DMS 273 treated with DMSO at 0.1 percent for 48 hours (cell line): Measurements from ENCODE around the gene SBNO2.

Source experiments
- DNase-seq: peaks from one replicate; lab custom pipeline; 2025; lab: John Stamatoyannopoulos, UW

Gene SBNO2

GRCh38 chr19:1169411-1169791, 4.7 kb downstream of the SBNO2 start:
- DNase-seq = no peak

DNA sequence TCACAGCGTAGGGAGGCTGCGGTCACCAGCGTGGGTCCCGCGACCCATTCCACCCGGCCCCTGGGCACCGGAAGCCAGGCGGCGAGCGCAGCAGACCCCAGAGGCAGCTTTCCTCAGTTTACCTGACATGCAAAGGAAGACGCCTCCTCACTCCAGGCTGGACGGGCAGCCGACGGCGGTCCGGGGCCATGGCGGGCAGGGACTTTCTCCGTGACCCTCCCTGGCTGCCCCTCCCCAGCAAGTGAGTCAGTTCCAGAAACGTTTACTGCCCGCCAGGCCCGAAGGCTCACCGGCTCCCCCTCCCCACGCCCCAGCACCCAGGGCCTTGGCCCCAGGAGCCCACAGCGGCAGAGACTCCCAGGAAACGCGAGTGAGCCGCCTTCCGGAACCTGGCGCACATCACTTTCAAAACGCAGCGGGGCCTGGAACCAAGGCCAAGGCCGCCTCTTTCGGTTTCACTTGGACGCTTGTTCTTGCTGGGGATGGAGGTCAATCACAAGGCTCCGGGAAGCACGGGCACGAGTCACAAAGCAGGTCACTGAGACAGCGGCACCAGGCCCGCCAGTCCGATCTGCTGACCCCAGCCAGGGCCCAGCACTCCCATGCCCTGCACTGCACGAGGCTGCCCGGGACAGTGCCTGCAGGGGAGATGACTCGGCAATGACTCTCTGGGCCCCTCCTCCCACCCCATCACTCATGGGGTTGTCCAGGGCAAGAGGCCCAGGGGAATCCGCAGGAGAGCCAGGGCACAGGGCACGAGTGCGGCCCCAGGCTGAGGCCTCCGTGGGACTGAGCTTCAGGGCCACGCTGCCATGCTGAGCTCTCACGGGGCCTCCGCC, 5.3 kb downstream of the SBNO2 start:
- DNase-seq = no peak

DNA sequence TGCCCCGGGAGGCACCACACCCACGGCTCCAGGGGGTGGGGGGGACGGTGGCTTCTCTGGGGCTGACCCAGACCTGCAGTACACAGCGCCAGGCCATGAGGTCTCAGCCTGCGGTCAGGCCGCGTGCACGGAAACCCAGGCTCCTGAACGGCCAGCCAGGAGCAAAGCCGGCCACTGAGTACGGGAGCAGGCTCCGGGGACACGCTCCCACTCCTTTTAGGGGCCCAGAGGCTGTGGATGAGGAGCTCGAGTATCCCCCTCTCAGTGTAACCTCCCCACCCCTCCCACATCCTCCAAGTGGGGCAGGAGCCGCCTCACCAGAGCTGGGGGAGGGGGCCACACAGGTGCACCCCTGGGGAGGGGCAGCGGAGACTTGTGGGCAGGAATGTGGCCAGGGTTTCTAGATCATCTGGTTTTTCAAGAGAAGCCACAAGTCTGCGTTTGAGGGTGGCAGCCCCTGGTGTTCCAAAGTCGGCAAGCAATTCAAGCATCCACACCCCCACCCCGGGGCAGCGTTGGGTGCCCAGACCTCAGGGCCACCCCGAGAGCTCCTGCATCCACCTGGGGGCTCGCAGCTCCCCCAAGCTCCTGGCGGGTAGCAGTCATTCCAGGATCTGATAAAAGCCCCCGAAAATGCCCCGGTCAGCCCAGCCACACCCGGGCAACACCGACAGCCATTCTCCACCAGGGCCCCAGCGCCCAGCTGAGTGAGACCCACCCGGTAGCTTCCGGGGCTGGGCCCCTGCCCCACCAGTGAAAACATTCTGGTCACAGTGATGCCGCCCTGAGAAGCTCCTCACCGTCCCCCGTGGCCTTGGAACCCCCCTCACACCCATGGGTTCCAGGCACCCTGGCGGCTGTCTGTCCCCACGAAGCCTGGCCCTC, 6.1 kb downstream of the SBNO2 start:
- no peak for DNase-seq

DNA sequence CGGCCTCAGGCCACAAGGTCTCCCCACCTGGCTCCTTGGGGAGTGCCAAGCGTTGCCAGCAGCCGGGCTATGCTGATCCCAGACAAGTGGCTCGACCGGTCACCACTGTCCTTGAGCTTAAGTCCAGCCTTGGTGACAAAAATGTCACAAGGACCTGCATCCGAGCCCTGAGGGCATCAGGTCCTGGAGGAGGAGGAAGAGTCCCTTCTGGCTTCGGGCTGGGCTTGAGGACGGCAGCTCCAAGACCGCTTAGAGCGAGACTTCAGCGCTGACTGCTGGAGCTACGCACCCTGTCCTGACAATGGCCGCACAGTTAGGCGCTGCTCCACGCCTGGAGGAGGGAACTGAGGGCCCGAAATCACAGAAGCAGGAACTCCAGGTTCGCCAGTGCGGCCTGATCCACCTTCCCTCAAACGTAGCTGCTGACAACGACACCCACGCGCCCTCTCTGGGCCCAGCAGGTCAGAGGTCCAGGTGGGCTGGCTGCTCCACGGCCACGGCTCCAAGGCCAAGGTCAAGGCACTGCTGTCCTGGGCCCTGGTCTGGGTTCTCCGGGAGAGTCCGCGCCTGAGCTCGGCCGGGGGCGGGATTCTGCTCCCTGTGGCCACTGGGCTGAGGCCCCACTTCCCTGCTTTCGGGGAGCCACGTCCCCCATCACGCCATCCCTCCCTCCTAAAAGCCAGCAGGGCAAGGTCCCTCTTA, 7.0 kb downstream of the SBNO2 start:
- DNase-seq = no peak

DNA sequence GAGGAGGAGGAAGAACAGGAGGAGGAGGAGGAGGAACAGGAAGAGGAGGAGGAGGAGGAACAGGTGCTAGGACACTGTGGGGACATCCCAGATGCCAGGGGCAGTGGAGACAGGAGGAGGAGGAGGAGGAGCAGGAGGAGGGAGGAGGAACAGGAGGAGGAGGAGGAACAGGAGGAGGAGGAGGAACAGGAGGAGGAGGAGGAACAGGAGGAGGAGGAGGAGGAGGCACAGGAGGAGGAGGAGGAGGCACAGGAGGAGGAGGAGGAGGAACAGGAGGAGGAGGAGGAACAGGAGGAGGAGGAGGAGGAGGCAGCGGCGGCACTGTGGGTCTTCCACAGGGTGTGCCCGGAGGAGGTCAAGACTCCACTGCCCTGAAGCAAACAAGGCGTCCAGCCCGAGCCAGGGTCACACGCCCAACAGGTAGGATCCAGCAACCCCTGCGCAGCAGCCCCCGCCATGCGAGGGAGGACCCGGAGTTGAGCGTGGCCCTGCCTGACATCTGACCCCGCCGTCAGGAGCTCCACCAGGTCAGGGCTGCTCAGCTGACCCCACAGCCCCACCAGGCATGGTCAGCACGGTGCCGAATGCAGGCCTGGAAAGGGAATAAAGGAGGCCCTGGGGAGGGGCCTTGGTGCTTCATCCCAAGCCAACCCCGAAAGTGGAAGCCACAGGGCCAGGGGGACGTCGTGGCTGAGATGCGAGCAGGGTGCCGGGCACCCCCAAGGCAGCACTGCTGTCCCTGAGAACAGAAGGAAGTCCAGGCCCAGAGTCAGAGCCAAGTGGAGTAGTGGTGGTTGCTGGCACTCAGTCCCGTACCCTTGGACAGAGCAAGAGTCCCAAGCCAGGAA, 9.2 kb downstream of the SBNO2 start:
- no peak for DNase-seq

GRCh38 chr19:1163934-1164683, 10.0 kb downstream of the SBNO2 start:
- DNase-seq = no peak

GRCh38 chr19:1163283-1163933, 10.7 kb downstream of the SBNO2 start:
- no peak for DNase-seq

DNA sequence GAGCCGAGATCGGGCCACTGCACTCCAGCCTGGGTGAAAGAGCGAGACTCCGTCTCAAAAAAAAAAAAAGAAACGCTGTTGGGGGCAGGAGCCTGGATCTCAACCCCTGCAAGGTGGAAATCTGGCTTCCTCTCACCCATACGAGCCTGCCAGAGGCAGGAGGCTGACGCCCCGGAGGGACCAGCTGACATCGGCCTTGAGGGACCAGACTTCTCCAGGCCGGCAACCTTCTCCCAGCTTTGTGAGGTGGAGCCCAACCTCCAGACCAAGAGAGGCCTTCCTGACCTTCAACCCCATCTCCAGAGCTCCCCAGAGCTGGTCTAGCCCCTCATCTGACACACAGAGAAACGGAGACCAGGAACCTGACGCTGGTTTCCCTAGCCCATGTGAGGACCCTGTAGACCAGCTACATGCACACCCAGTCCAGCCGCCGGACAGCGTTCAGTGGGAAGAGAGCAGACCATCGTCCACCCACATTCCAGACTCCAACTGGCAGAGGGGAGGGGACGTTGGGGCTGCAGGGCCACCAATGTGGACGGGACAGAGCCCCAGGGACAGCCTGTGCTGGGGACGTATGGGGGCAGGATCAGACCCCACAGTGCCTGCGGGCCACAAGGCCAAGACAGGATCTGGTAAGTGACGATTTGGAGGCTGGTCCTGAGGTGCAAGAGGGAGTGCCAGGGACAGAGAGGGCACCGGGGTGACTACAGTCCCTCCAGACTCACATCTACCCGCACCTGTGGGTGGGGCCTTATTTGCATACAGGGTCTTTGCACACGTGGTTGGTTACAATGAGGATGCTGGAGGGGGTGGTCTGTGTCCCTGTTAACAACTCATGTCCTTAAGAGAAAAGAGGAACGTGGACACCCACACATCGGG, 11.4 kb downstream of the SBNO2 start:
- DNase-seq = no peak

GRCh38 chr19:1161716-1162115, 12.4 kb downstream of the SBNO2 start:
- DNase-seq = no peak

GRCh38 chr19:1159864-1160595, 14.0 kb downstream of the SBNO2 start:
- DNase-seq = no peak

DNA sequence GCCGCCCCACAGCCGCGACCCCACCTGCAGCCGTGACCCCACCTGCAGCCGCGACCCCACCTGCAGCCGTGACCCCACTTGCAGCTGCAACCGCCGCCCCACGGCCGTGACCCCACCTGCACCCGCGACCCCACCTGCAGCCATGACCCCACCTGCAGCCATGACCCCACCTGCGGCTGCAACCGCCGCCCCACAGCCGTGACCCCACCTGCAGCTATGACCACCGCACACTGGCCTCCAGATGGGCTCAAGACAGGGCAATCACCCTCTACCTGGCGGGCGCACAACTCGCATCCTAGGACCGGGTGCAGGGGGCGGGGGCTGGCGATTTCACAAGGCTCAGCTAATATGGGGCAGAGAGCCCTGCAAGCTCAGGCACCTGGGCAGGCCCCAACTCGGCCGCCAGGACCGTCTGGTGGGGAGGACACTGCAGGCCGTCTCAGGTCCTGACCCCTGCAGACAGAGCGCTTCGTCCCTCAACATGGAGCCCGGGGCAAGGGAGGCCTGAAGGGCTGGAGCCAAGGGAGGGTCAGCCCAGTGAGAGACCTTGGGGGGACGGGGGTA, 15.1 kb downstream of the SBNO2 start:
- DNase-seq = no peak

DNA sequence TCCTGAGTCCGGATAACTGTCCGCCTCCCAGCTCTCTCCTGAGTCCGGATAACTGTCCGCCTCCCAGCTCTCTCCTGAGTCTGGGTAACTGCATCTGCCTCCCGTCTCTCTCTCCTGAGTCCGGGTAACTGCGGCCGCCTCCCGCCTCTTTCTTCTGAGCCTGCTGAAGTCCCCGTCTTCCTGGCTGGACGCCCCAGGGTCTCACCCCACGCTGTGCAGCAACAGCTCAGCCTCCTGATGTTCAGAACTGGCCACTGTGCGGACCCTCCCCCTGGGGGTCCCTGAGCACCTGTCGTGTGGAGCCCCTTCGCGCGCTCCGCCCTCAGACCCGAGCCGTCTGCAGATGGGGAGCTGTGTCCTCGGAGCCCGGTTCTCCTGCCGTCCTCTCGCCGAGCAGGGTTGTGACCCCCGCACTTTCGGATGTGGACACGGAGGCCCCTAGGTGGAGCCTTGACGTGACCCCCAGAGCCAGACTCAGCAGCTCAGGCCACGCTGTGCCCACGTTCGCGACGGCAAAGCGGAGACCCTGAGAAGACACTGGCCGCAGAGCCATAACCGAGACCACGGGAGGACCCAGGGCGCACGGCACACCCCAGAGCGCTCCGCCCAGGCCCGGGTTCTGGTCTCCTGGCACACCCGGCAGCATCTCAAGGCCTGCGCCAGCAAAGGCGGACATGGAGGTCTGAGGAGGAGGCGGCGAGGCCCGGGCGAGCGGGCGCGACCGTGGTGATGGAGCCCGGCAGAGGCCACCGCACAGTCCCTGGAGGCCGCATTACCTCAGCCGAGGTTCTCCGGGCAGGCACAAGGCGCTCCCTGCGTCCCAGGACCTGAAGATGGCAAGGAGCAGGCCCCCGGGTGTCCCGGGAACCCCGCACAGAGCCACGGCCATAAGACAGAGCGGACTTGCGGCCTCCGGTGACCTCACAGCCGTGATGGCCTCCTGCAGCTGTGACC, 15.9 kb downstream of the SBNO2 start:
- DNase-seq = no peak

DNA sequence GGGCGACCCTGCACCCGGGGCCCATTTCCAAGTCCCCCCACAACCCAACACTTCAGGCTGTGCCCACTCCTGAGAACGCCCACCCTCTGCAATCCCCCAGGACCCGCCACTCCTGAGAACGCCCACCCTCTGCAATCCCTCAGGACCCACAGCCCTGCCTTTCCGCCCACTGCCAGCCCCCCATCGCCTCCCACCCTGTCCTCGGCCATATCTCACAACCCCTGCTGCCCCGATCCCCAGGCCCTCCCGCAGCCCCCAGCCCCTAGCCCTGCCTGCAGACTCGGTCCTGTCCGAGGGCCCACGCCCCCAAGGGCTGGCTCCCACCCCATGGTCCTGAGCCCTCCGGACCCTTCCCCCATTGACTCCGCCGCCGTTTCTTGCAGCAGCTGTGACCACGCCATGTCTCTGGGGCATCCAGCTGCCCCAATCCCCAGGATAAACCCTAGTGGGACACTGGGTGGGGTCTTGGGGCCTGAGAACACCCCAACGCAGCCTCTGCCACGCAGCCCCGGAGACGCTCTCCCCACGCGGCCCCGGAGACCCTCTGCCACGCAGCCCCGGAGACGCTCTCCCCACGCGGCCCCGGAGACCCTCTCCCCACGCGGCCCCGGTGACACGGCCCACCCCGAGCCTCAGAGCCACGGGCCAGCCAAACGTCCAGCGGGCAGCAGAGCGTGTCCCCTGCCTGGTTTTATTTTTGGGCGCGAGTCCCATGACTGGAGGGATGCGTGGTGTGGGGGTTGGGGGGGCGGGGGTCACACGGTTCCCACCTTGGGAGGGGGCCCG, 17.0 kb downstream of the SBNO2 start:
- no peak for DNase-seq

DNA sequence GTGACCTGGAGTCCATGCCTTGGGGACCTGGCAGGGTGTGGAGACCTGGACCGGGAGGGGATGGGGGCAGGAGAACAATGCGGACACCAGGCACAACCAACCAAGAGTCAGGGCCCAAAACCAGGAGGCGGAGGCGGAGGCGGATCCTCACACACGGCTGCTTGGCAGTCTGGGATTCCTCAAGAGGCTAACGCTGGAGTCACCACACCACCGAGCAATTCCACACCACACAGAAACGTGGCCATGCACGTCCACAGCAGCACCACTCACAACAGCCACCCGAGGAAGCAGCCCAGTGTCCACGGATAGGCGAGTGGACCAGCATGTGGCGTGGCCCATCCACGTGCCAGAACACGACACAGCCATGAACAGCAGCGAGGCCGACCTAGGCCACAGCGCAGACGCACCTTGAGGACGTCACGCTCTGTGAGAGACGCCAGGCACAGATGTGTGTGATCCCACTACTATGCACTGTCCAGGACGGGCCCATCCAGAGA, 17.7 kb downstream of the SBNO2 start:
- no peak for DNase-seq

- DNase-seq = no peak
Measured at GRCh38 chr19:1155352-1156304, 18.4 kb downstream of the SBNO2 start.
